Astrocyte (in vitro differentiated cells and primary cell): ENCODE data around the gene ZNF284. TPM values are rescaled to one million over a fixed set of nuclear protein-coding genes. Genes with fewer than 3 reads are reported as not detected.

Experiments
- DNase-seq: peaks from one replicate; pipeline ENCODE4 v3.0.0-alpha.2; 2010; ENCODE audit warnings: low read depth
- FAIRE-seq: peaks from 2 replicates; lab custom pipeline; 2011; peaks lifted over from hg19 to GRCh38; lab: Jason Lieb, UNC
- H2AFZ ChIP-seq: 2 replicates; pipeline ENCODE4 v1.6.0; 2012; ENCODE audit warnings: low read depth, low read length, inconsistent platforms
- H3K27ac ChIP-seq: 2 replicates; pipeline ENCODE4 v1.5.1; 2011; ENCODE audit warnings: low read depth, low read length, inconsistent platforms
- H3K27me3 ChIP-seq: 2 replicates; pipeline ENCODE4 v1.6.0; 2011; ENCODE audit warnings: low read length, inconsistent platforms; ENCODE audit not compliant: insufficient read depth
- H3K36me3 ChIP-seq: 2 replicates; pipeline ENCODE4 v1.5.1; 2011; ENCODE audit warnings: low read length, inconsistent platforms; ENCODE audit not compliant: insufficient read depth
- H3K4me1 ChIP-seq: 2 replicates; pipeline ENCODE4 v1.5.1; 2011; ENCODE audit warnings: low read length, inconsistent platforms; ENCODE audit not compliant: insufficient read depth
- H3K4me2 ChIP-seq: 2 replicates; pipeline ENCODE4 v1.6.0; 2012; ENCODE audit warnings: low read length, inconsistent platforms
- H3K4me3 ChIP-seq: 2 replicates; pipeline ENCODE4 v1.5.1; 2011; ENCODE audit warnings: low read depth, mild to moderate bottlenecking, low read length, inconsistent platforms; ENCODE audit not compliant: insufficient read depth
- H3K79me2 ChIP-seq: 2 replicates; pipeline ENCODE4 v1.6.0; 2012; ENCODE audit warnings: mild to moderate bottlenecking, low read length, inconsistent platforms; ENCODE audit not compliant: insufficient read depth
- H3K9ac ChIP-seq: 2 replicates; pipeline ENCODE4 v1.6.0; 2012; ENCODE audit warnings: mild to moderate bottlenecking, low read length, inconsistent platforms
- H3K9me3 ChIP-seq: 2 replicates; pipeline ENCODE4 v1.5.1; 2012; ENCODE audit warnings: low read depth, mild to moderate bottlenecking, low read length, inconsistent platforms; ENCODE audit not compliant: insufficient read depth
- H4K20me1 ChIP-seq: 2 replicates; pipeline ENCODE4 v1.6.0; 2012; ENCODE audit warnings: low read length, inconsistent platforms; ENCODE audit not compliant: insufficient read depth
- H3K27ac Mint-ChIP-seq: one replicate; pipeline ENCODE4 v1.8.0; 2021; ENCODE audit warnings: mild to moderate bottlenecking, mixed read lengths; ENCODE audit not compliant: unreplicated experiment
- H3K27me3 Mint-ChIP-seq: one replicate; pipeline ENCODE4 v1.8.0; 2021; ENCODE audit warnings: low read depth, mixed read lengths; ENCODE audit not compliant: unreplicated experiment
- H3K36me3 Mint-ChIP-seq: one replicate; pipeline ENCODE4 v1.8.0; 2021; ENCODE audit warnings: low read depth, mixed read lengths; ENCODE audit not compliant: unreplicated experiment
- H3K4me1 Mint-ChIP-seq: one replicate; pipeline ENCODE4 v1.8.0; 2021; ENCODE audit warnings: low read depth, mixed read lengths; ENCODE audit not compliant: unreplicated experiment
- H3K4me3 Mint-ChIP-seq: one replicate; pipeline ENCODE4 v1.8.0; 2021; ENCODE audit warnings: mild to moderate bottlenecking, moderate library complexity, mixed read lengths; ENCODE audit not compliant: unreplicated experiment
- H3K9me3 Mint-ChIP-seq: one replicate; pipeline ENCODE4 v1.8.0; 2021; ENCODE audit warnings: mild to moderate bottlenecking, mixed read lengths; ENCODE audit not compliant: unreplicated experiment
- CTCF ChIP-seq: IDR thresholded peaks from 2 replicates; pipeline ENCODE4 v1.5.1; 2011; ENCODE audit warnings: low read depth, mild to moderate bottlenecking, inconsistent platforms, low read length, moderate library complexity; ENCODE audit not compliant: insufficient read depth
- EZH2 ChIP-seq: IDR thresholded peaks from 2 replicates; pipeline ENCODE4 v1.6.1; 2012; ENCODE audit warnings: mild to moderate bottlenecking, low read length, inconsistent platforms; ENCODE audit not compliant: insufficient read depth
- total RNA-seq: library from RNA; stranded (reverse); gene quantifications from 2 replicates; pipeline ENCODE4 v1.2.1, GENCODE V29; 2021

The ZNF284 gene
- total RNA-seq, 1 donor from 2014 or later: 3.7 TPM

- H3K9me3 ChIP-seq: no peaks in the 10 kb centered on the region
- peaks cover 4% of the 10 kb centered on the region for H3K9me3 Mint-ChIP-seq
- TF ChIP-seq CTCF (no peak), EZH2 (no peak)
- H3K4me3 Mint-ChIP-seq: peak overlapping the region; percentile 92
- H3K4me1 ChIP-seq: no peaks in the 10 kb centered on the region
- peaks cover 9% of the 10 kb centered on the region for H3K36me3 Mint-ChIP-seq
- FAIRE-seq (no peak), DNase-seq (no peak)
- H3K79me2 ChIP-seq: peaks cover 4% of the 10 kb centered on the region
- peaks cover 4% of the 10 kb centered on the region for H3K4me1 Mint-ChIP-seq
- H3K27me3 ChIP-seq: no peaks in the 10 kb centered on the region
- no peaks in the 10 kb centered on the region for H3K36me3 ChIP-seq
- no peaks in the 10 kb centered on the region for H3K27me3 Mint-ChIP-seq
- H3K4me2 ChIP-seq: peak overlapping the region; percentile 90
- no peak overlapping the region for H3K27ac ChIP-seq
- peak overlapping the region; percentile 96 for H3K4me3 ChIP-seq
- H3K9ac ChIP-seq: peak overlapping the region; percentile 75
- H4K20me1 ChIP-seq: no peaks in the 10 kb centered on the region
- H3K27ac Mint-ChIP-seq: no peak overlapping the region
- peak overlapping the region; percentile 100 for H2AFZ ChIP-seq
These were observed 813 bp downstream of the ZNF284 start for GRCh38 chr19:44072543-44073401.

GRCh38 chr19:44076325-44076724 lies 4.4 kb downstream of the ZNF284 start:
- DNase-seq: no peak
- Histone ChIP-seq H3K9ac (no peak overlapping the region), H3K4me2 (no peak overlapping the region), H3K4me1 (no peaks in the 10 kb centered on the region), H3K9me3 (no peaks in the 10 kb centered on the region), H3K4me3 (no peak overlapping the region), H3K27me3 (no peaks in the 10 kb centered on the region), H2AFZ (no peak overlapping the region), H3K79me2 (peaks cover 4% of the 10 kb centered on the region), H3K27ac (no peak overlapping the region), H4K20me1 (no peaks in the 10 kb centered on the region), H3K36me3 (no peaks in the 10 kb centered on the region)
- Mint-ChIP-seq H3K4me1 (peaks cover 4% of the 10 kb centered on the region), H3K27me3 (no peaks in the 10 kb centered on the region), H3K4me3 (no peak overlapping the region), H3K27ac (no peak overlapping the region), H3K9me3 (peaks cover 3% of the 10 kb centered on the region), H3K36me3 (peaks cover 10% of the 10 kb centered on the region)
- TF ChIP-seq CTCF (no peak), EZH2 (no peak)
- no peak for FAIRE-seq

- peaks cover 4% of the 10 kb centered on the region for H3K36me3 Mint-ChIP-seq
- no peak overlapping the region for H3K4me3 ChIP-seq
- H3K4me3 Mint-ChIP-seq: no peak overlapping the region
These were observed 20.1 kb downstream of the ZNF284 start for GRCh38 chr19:44092108-44092507.

More at GRCh38 chr19:44092108-44092507, 20.1 kb downstream of the ZNF284 start:
- Mint-ChIP-seq H3K9me3 (no peaks in the 10 kb centered on the region), H3K4me1 (peaks cover 3% of the 10 kb centered on the region), H3K27ac (no peak overlapping the region), H3K27me3 (no peaks in the 10 kb centered on the region)
- Histone ChIP-seq H3K9me3 (no peaks in the 10 kb centered on the region), H3K4me1 (no peaks in the 10 kb centered on the region), H3K27me3 (no peaks in the 10 kb centered on the region), H3K9ac (no peak overlapping the region), H3K79me2 (peaks cover 26% of the 10 kb centered on the region), H3K36me3 (no peaks in the 10 kb centered on the region), H2AFZ (no peak overlapping the region), H4K20me1 (no peaks in the 10 kb centered on the region), H3K27ac (no peak overlapping the region), H3K4me2 (no peak overlapping the region)
- TF ChIP-seq EZH2: no peak
- no peak for TF ChIP-seq CTCF
- DNase-seq: no peak
- no peak for FAIRE-seq
